HFFc6 (cell line): ENCODE results near the gene TMC3. TPM values are rescaled to one million over a fixed set of nuclear protein-coding genes. Genes with fewer than 3 reads are reported as not detected.

Source experiments
- DNase-seq: peaks from one replicate; pipeline ENCODE4 v3.0.0-alpha.2; 2018
- H3K27ac Mint-ChIP-seq: 2 replicates; pipeline ENCODE4 v1.8.0; 2020; ENCODE audit warnings: mild to moderate bottlenecking, mixed read lengths
- H3K27me3 Mint-ChIP-seq: 2 replicates; pipeline ENCODE4 v1.8.0; 2021; ENCODE audit warnings: mild to moderate bottlenecking, moderate library complexity, mixed read lengths; ENCODE audit not compliant: insufficient read depth
- H3K36me3 Mint-ChIP-seq: 2 replicates; pipeline ENCODE4 v1.8.0; 2021; ENCODE audit warnings: low read depth, mixed read lengths
- H3K4me1 Mint-ChIP-seq: 2 replicates; pipeline ENCODE4 v1.8.0; 2020; ENCODE audit warnings: low read depth, mixed read lengths
- H3K4me3 Mint-ChIP-seq: 2 replicates; pipeline ENCODE4 v1.8.0; 2020; ENCODE audit warnings: mild to moderate bottlenecking, moderate library complexity, mixed read lengths
- H3K9me3 Mint-ChIP-seq: 2 replicates; pipeline ENCODE4 v1.8.0; 2020; ENCODE audit warnings: mild to moderate bottlenecking, mixed read lengths
- total RNA-seq, 6 experiments: library from RNA; stranded (reverse); fragmentation: NEBNext Ultra II Directional; extraction: Animal tissue kit (Norgen Biotek cat#: 25700); gene quantifications; 2 replicates in 1 of 6; 3 replicates in 5 of 6; pipeline ENCODE4 v1.2.3, GENCODE V29; 2021
- TF ChIP-seq, protein P1 (sequence below): fragments of 200-600 bp; sonication (generic); IDR thresholded peaks from 2 replicates; pipeline ENCODE4 v1.5.0; 2021; ENCODE audit warnings: antibody characterized with exemption, mild to moderate bottlenecking

The TMC3 gene
- total RNA-seq, 6 experiments from 2014 or later = not detected

DNA sequence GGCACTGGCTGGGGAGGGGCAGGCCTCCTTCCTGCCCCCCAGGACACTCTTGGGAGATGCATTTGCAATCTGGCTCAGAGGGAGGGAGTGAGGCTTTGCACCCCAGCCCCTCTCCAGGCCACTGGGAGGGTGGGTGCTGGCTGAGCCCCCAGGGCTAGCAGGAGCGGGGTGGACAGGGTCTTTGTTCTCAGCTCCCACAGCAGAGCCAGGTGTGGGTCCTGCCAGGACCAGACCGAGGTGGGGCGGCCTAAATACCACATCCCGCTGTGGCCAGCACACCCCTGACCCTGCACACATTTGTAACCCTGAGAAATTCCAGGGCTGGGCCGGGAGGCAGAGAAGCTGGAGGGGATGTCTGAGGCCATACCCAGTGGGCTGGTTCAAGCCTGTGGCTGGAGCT is 91.1 kb downstream of the TMC3 start:
- Mint-ChIP-seq H3K9me3 (no peaks in the 10 kb centered on the region), H3K4me1 (peaks cover 6% of the 10 kb centered on the region; the same call in 1 of the 2 replicates), H3K27me3 (peaks cover 19% of the 10 kb centered on the region), H3K27ac (no peak overlapping the region), H3K4me3 (no peak overlapping the region), H3K36me3 (no peaks in the 10 kb centered on the region)
- no peak for DNase-seq
- TF ChIP-seq, protein P1, sequence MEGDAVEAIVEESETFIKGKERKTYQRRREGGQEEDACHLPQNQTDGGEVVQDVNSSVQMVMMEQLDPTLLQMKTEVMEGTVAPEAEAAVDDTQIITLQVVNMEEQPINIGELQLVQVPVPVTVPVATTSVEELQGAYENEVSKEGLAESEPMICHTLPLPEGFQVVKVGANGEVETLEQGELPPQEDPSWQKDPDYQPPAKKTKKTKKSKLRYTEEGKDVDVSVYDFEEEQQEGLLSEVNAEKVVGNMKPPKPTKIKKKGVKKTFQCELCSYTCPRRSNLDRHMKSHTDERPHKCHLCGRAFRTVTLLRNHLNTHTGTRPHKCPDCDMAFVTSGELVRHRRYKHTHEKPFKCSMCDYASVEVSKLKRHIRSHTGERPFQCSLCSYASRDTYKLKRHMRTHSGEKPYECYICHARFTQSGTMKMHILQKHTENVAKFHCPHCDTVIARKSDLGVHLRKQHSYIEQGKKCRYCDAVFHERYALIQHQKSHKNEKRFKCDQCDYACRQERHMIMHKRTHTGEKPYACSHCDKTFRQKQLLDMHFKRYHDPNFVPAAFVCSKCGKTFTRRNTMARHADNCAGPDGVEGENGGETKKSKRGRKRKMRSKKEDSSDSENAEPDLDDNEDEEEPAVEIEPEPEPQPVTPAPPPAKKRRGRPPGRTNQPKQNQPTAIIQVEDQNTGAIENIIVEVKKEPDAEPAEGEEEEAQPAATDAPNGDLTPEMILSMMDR = no peak

- DNase-seq = no peak
These were observed 91.5 kb downstream of the TMC3 start for GRCh38 chr15:81282606-81282895.

GRCh38 chr15:81281766-81282605 is 92.0 kb downstream of the TMC3 start:
- DNase-seq = no peak
- peaks cover 18% of the 10 kb centered on the region for H3K27me3 Mint-ChIP-seq
- TF ChIP-seq, protein P1 = no peak
- H3K4me3 Mint-ChIP-seq = no peak overlapping the region
- H3K27ac Mint-ChIP-seq = no peak overlapping the region
- H3K9me3 Mint-ChIP-seq = peaks cover 6% of the 10 kb centered on the region
- peaks cover 1% of the 10 kb centered on the region for H3K36me3 Mint-ChIP-seq
- H3K4me1 Mint-ChIP-seq = peaks cover 6% of the 10 kb centered on the region; the same call in 1 of the 2 replicates

More at GRCh38 chr15:81282606-81282895, 91.5 kb downstream of the TMC3 start:
- Mint-ChIP-seq H3K9me3 (peaks cover 1% of the 10 kb centered on the region), H3K4me3 (no peak overlapping the region), H3K4me1 (peaks cover 6% of the 10 kb centered on the region; the same call in 1 of the 2 replicates), H3K27me3 (peaks cover 18% of the 10 kb centered on the region), H3K27ac (no peak overlapping the region), H3K36me3 (no peaks in the 10 kb centered on the region)
- TF ChIP-seq, protein P1 = no peak

DNA sequence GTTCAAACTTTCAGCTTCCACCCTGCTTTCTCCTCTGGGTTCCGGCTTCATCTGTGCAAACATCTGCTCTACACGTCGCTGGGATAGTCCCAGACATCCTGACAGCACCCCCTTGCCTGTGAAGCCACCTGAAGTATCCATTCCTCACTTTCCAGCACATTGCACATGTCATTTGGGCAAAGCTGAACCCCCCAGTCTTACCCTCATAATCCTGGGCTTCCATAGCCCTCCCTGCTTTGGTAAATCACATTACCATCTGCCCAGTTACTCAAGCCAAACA is 92.6 kb downstream of the TMC3 start:
- Mint-ChIP-seq H3K36me3 (peaks cover 5% of the 10 kb centered on the region), H3K4me3 (no peak overlapping the region), H3K27me3 (peaks cover 16% of the 10 kb centered on the region), H3K4me1 (peaks cover 6% of the 10 kb centered on the region; the same call in 1 of the 2 replicates), H3K27ac (no peak overlapping the region), H3K9me3 (peaks cover 10% of the 10 kb centered on the region)
- TF ChIP-seq, protein P1 = no peak
- DNase-seq = no peak

Other genes with a start within 250 kb of the TMC3 start
- gene CFAP161, start 239.9 kb downstream of the TMC3 start, total RNA-seq = under 1 TPM in 2 of 6 experiments, not detected in 4; 0.20 to 0.43 TPM
- gene IL16, start 177.3 kb downstream of the TMC3 start, total RNA-seq = not detected
- gene STARD5, start 50.1 kb downstream of the TMC3 start, total RNA-seq = 1 to 10 TPM; 2.7 to 4.0 (median 3.6) TPM